Activated naive CD4-positive, alpha-beta T cell treated with Interleukin-2 at 50 U/mL for 16 hours (primary cell): ENCODE results near the gene DDIT4L.
"Not testable (repeated sequence)": the region's sequence is repeated elsewhere in the genome, so short reads cannot be mapped to it uniquely, and the experiment has no call there.

ENCODE experiments used
- DNase-seq: peaks from one replicate; pipeline ENCODE4 v3.0.0-alpha.2; 2020

Gene DDIT4L, protein sequence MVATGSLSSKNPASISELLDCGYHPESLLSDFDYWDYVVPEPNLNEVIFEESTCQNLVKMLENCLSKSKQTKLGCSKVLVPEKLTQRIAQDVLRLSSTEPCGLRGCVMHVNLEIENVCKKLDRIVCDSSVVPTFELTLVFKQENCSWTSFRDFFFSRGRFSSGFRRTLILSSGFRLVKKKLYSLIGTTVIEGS

DNA sequence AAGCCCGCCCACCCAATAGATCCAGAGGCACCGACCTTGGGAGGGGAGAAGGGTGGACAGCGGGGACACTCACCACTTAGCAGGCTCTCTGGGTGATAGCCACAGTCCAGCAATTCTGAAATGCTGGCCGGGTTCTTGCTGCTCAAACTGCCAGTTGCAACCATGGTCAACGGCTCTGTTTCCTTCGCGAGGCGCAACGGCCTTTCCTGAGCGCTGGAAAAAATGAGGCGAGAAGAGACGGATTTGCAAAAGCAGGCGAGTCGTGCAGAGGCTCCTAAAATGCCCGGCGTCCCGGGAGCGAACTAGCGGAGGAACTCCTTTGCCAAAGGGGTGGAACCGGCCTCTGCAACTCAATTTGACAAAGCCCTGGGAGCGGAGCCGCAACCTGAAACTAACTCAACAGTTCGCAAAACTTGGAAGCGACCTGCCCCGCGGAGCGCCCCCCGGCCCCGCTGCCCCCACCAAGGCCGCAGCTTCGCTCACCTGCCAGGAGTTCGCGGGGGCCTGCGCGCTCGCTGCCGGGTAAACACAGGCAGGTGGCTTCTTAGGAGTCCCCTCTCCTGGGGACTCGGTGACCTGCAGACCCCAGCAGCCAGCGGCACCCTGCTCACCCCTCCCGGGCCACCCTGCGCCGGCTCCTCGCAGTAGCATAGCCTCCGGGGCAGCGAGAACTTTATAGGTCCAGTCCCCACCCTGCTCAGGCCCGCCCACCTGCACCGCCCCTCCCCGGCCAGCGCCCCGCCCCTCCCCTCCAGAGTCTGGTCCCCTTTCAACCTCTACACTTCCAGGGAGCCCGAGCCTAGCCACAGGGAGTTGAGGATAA, at the start of gene DDIT4L:
Gene DDIT4L (minus strand): TSS at position 649 of the 823 bp plus-strand sequence. CDS start 485 bp downstream, at position 164.
- DNase-seq = no peak

DNA sequence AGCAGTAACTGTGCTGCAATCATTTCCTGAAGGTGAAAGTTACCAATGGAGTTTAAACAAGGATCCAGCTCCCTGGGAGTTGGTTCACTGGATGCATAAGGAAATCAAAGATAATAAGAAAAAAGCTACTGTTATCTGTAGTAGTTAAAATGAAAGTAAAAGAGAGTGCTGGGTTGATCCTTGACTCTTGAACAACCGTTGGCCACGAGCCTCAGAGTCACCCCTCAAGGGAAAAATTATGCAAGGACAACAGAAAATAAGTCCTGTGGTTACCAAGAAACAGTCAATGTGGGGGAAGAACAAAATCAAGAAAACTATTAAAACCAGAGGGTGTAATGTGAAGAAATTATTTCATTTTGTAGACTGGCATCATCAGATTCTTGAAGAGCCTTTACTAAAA, 49.7 kb upstream of the DDIT4L start:
- no peak for DNase-seq

DNA sequence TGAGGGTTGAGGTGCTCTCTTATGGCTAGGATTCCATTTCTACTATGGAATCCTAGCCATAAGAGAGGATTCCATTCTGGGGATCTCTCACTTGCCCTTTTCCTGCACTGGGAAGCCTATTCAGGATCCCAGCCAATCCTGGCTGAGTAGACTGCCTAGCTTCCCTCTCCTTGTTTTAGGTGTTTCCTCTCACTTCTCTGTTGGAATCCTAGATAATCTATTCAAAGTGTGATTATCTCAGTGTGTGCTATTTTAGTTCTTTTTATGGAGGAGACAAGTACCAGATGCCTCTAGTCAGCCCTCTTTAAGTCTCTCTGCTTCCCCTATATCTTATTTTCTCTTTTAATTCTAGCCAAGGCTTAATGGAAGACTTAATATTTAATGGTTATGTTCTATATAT, 34.5 kb upstream of the DDIT4L start:
- no peak for DNase-seq

DNA sequence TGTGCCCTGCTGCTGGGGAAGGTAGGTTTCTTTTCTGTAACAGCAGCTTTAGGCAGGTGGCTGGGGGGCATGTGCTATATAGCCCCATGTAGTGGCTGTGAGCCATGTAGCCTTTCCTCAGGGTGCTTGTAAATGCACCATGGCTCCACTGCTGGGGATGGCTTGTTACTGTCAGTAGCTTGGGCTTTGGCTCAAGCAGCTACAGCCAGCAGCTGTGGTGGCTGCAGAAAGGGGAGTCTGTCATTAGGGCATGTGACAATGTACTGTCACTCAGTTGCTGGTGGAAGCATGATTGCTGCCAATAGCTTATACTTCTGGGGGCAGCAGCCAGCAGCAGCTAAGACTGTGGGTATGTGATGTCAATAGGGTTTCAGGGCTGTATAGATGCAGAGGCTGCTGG, 33.9 kb upstream of the DDIT4L start:
- no peak for DNase-seq

DNA sequence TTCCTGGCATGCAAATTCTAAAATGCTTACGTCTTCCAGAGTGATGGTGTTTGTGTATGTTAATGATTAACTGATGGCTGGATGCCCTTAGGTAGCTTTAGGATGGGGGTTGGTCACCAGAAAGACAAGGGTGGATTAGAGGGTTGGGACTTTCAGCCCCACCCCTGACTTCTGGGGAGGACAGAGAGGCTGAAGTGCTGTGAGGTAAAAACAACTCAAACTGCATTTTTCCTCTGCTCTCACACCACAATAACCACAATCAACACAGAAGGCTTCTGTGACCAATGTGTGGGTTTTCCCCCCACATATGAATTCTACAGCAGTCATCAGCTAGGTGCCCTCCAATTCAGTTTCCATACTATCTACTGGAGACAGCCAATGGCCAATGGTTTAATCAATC, 18.7 kb upstream of the DDIT4L start:
- no peak for DNase-seq

DNA sequence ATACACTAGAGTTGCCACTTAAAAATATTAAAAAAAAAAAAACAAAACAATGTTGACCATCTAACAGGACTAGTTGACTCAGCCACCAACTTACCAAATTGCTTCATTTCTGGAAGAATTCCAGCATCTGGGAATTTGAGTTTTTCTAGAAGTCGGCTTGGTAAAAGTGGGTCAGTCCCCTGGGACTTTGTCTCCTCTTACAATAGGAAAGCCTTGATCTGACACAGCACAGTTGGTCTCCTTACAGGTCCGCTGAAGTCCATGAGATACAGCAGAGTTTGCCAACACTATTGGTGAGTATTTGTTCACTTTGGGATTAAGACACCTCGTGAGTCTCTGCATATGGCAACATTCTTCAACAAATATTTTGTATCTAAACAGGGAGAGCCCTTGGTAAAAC, 18.2 kb upstream of the DDIT4L start:
- no peak for DNase-seq

DNA sequence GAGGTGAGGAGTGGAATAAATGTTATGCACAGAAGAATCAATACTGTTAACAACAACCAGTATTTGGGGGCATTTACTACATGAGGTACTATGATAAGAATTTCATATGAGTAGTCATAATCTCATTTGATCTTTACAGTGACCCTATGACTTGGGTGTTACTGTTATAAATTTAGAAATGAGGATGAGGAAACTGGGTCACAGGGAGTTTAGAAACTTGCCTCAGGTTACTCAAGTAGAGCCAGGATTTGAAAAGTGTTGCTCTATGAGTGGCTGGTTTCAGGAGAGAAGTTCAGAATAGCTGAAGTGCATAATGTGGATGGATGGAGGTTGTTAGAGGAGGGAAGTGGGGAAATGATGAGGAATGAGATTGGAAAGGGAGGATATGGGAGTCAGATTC, 16.6 kb upstream of the DDIT4L start:
- no peak for DNase-seq

DNA sequence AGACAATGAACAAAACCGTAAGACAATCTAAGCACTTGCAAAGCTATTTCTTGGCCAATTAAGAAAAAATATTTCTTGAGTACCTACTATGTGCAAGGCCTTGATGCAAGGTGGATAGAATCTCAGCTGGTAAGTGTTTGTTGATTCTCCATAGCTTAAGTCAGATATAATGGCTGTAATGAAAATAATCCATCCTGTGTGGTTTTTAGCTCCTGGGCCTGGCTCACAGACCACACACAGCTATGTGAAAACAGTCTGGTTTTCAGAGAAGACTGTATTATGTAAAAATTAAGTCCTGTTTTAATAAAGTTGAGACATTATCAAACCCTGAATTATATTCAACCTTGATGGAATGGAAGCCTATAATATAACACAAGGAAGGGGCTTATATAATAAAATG, 7.8 kb upstream of the DDIT4L start:
- no peak for DNase-seq

DNA sequence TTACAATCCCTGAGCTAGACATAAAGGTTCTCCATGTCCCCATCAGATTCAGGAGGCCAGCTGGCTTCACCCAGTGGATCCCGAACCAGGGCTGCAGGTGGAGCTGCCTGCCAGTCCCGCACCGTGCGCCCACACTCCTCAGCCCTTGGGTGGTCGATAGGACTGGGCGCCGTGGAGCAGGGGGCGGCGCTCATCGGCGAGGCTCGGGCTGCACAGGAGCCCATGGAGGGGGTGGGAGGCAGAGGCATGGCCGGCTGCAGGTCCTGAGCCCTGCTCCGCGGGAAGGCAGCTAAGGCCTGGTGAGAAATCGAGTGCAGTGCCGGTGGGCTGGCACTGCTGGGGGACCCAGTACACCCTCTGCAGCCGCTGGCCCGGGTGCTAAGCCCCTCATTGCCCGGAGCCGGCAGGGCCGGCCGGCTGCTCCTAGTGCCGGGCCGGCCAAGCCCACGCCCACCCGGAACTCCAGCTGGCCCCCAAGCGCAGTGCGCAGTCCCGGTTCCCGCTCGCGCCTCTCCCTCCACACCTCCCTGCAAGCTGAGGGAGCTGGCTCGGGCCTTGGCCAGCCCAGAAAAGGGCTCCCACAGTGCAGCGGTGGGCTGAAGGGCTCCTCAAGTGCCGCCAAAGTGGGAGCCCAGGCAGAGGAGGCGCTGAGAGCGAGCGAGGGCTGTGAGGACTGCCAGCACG, 6.3 kb upstream of the DDIT4L start:
- not testable (repeated sequence) for DNase-seq

DNA sequence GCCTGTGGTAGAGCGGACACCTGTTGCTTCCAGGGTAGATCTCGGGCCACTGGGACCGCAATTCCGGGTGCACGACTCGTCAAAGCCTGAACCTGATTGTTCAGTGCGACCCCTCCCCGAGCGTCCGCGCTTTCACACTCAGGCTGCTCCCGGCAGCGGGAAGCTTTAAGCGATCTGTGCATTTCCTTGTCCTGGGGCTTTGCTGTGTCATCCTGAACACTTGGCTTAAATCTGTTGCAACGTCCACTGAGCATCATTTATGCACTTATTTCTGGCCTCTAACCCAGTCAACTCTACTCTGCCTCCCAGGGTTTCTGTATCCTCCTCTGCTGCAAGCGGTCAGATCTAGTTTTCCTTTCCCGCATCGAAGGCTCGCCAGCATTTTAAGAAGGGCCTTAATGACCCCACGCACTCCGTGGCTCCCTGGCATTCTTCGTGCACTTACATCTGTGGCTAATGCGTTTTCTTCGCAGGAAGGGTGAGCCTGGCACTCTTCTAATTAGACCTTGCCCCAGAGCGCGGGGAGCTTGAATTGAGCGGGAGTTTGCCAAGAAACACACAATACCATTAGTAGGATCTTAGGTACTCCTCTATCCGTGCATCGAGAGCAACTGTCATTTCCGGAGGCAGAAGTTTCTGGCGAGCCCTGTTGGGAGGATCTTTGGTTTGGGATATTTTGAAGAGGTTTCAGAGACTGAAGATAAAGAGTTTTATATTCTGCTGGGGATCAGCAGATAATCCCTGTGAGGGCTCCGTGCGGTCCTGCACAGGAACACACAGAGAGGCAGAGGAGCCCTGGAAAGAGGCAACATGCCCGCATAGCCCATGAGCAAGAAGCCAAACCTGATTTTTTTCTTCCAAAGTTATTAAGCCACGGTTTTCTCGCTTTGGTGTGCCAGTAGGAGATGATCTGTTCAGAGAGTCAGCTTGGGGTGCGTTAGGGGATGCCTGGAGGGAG, 654 bp upstream of the DDIT4L start:
- DNase-seq = no peak

DNA sequence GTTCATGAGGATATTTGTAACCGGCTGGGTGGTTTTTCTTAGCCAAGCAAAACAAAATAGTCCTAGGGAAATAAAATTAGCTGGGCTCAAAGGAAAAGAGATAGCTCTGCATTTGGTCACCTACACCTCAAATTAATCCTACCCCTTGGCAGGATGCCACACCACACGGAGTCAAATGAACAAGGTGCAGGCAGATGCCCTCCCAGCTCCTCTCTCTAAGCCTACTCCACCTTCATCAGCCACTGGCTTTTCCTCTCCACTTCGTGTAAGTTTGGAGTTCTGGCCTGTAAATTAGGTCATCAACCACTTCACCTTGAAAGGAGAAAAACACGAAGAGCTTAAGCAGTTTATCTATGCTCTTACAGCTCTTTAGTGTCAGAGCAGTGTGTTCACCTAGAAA, 1.4 kb downstream of the DDIT4L start:
- DNase-seq = no peak

DNA sequence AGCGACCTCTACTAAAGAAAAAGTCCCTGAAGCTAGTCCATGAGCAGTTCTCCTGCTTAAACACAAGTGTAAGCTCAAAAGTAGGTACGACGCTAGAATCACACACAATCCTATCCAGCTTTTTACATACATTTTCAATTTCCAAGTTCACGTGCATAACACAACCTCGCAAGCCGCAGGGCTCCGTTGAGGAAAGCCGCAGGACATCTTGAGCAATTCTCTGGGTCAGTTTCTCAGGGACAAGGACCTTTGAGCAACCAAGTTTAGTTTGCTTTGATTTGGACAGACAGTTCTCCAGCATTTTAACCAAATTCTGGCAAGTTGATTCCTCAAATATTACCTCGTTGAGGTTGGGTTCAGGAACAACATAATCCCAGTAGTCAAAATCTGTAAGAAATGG, 2.5 kb downstream of the DDIT4L start:
- DNase-seq = no peak

DNA sequence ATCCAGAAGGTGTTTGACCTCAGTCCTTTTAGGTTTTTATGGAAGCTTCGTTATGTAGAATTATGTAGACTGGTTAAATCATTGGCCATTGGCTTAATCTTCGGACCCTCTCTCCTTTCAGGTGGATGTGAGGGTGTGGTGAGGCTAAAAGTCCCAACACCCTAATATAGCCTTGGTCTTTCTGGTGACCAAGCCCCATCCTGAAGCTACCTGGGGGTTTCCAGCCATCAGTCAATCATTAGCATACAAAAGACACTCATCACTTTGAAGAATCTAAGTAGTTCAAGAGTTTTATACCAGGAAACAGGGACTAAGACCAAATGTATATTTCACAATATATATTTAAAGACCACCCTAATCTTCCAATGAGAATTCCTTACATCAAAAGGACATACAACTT, 5.5 kb downstream of the DDIT4L start:
- no peak for DNase-seq

DNA sequence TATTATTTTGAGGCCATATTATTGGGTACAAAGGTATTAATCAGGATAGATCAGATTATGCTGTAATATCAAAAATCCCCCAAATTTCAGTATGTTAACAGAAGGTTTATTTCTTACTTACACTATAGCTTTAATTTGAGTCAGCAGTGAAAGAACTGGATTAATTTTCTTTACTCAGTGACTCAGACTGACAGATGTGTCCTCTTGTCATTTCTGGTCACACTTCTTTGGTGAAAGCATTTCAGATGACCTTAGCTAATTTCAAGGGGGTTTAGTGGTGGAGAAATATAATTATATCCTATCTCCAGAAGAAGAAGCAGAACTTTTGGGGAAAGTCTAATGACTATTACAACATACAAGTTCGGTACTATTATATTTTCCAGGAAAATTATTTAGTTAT, 12.4 kb downstream of the DDIT4L start:
- no peak for DNase-seq

DNA sequence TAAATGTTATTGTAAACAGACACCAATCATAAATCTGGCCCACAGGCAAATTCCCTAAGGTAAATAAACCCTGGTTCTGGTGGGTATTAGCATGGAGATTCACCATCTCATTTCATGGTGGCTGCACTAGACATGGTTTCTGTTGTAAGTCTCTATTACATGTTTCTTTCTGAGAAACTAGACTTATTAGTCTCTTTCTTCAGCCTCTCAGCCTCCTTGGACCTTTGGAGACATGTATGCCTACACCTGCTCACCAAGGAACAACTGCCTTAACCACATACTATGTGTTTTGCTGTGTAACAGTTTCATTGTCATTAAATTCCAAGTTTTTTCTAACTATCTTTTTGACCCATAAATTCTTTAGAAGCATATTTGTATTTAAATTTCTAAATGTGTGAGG, 13.1 kb downstream of the DDIT4L start:
- DNase-seq = no peak

DNA sequence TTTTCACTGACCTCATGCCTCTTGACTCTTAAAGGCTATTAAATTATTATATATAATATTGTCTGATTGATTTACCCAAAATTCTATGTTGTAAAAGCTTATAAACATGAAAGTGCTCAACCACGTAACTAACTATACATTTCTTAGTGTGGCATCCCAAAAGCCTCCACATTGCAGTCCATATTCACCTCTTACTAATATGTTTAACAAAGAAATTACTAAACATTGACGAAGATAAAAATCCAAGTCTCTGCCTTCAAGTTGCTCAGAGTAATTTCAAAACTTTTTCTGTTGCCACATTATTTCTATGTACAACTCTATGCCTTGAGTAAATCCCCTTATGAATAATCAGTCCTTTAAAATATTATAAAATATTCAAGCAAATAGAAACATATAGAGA, 14.4 kb downstream of the DDIT4L start:
- no peak for DNase-seq

DNA sequence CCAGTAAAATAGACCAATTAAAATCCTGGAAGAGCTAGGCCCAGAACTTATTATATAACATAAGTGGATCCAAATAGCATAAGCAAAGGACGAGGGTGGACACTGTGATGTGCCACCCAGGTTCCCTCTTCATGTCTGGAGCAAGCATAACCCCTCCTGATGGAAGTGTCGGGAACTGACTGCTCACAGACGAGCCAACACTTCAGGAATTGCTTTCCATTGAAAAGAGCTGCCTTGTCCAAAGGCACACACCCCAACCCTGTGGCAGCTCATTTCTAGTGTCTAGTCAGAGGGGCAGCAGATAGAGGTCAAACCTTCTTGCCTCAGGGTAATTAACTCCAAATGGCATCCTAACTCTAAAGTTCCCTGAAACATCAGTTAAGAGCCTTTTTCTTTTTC, 15.3 kb downstream of the DDIT4L start:
- DNase-seq = no peak

DNA sequence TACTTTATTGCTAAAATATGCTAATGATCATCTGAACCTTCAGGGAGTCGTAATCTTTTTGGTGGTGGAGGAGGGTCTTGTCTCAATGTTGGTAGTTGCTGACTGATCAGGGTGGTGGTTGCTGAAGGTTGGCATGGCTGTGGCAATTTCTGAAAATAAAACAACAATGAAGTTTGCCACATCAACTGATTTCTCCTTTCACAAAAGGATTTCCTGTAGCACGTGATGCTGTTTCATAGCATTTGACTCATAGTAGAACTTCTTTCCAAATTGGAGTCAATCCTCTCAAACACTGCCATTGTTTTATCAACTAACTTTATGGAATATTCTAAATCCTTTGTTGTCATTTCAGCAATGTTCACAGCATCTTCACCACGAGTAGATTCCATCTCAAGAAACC, 19.3 kb downstream of the DDIT4L start:
- DNase-seq = no peak

DNA sequence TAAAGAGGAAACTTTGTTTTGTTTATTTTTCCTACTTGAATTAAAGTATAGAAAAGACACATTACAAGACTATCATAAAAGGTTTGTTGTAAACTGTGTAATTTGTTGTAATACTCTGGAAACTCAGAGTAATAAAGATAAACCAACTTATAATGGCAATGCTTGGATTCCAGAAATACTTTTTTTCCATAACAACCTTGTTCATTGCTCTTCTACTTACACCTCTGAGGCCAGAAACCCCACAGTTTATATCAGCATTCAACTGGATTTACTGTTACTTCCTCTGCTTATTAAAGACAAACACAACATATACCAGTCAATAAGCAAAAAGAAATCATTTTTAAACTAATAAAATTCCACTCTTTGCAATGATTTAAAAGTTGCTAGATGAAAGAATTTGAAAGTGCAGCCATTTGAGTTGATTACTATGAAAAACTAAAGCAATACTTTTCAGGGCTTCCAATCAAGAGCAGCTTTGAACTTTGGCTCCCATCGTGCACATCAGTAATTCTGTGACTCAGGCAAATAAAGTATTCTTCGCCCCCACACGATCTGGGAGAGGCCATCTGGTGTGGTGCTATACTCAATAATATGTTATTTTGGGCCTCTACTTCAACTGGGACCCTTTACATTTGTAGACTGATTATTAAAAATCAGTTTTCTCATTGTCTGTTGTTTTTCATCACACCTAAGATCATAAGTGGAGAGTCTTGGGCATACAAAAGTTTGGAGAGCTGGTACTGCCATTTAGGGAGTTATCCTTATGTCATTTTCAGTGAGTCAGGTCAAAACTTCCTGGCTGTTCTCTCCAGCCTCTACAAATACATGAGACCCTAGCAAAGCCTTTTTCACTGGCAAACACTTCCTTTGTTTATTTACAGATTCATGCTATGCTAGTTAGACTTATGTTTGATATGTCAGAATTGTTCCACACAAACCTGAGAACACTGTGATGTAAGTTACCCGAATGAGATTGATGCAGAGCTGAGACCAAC, 20.5 kb downstream of the DDIT4L start:
- no peak for DNase-seq

DNA sequence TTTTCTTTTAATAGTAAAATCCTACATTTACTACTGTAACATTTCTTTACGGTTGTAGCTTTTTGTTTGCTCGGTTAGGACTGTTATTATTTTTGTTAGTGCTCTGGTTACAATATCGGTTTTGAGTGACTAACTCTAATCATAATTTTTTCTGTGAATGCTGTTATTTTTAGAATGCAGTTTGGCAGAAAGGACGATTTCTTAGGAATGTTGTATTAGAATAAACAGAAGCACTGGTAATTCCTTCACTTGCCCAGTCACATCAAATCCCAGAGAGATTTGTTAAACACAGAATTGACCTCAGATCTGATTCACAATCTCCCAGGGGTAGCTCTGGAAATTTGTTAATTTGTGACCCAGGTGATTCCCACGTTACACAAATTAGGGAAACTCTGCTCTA, 21.7 kb downstream of the DDIT4L start:
- no peak for DNase-seq

DNA sequence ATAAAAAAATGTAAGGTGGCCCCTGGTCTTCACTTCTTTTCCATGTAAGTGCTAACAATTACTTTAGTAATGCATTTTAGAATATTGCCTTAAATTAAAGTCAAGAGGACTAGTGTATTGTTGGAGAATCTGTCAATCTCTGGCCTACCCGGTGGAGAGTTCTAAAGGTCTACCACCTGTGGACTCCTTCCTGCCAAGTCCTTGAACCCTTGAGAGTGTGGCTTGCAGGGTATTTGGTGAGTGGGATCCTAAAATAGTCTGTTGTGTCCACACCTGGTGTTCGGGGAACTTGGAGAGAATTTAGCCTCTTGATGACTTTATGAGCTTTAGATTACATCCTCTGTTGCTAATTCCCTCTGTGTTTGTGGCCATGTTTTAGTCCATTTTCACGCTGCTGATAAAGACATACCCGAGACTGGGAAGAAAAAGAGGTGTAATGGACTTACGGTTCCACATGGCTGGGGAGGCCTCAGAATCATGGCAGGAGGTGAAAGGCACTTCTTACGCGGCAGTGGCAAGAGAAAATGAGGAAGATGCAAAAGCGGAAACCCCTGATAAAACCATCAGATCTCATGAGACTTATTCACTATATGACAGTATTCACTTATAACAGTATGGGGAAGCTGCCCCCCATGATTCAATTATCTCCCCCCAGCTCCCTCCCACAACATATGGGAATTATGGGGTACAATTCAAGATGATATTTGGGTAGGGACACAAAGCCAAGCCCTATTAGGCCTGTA, 23.8 kb downstream of the DDIT4L start:
- no peak for DNase-seq
